T1000 (cell line): ENCODE measurements around the gene COX6A1.

Source experiments
- DNase-seq: peaks from one replicate; lab custom pipeline; 2025; ENCODE audit warnings: mixed read lengths; lab: John Stamatoyannopoulos, UW

Gene COX6A1

GRCh38 chr12:120437735-120438494, at the start of gene COX6A1:
TSS of gene COX6A1 (plus strand) at chr12:120438113. CDS start at chr12:120438127, 14 bp downstream.
- DNase-seq = peak; percentile 89

- DNase-seq = no peak
Measured at GRCh38 chr12:120388691-120389481, 49.0 kb upstream of the COX6A1 start.

- DNase-seq = no peak
Measured at GRCh38 chr12:120390540-120391120, 47.3 kb upstream of the COX6A1 start.

GRCh38 chr12:120394483-120395367, 43.2 kb upstream of the COX6A1 start:
- no peak for DNase-seq

GRCh38 chr12:120397824-120398540, 39.9 kb upstream of the COX6A1 start:
- DNase-seq = no peak

GRCh38 chr12:120399531-120399930, 38.4 kb upstream of the COX6A1 start:
- no peak for DNase-seq

- DNase-seq = no peak
Measured at GRCh38 chr12:120402217-120402616, 35.7 kb upstream of the COX6A1 start.

GRCh38 chr12:120403869-120404268, 34.0 kb upstream of the COX6A1 start:
- no peak for DNase-seq

GRCh38 chr12:120404271-120404670, 33.6 kb upstream of the COX6A1 start:
- DNase-seq = no peak

- no peak for DNase-seq
Measured at GRCh38 chr12:120406069-120406468, 31.8 kb upstream of the COX6A1 start.

- no peak for DNase-seq
Measured at GRCh38 chr12:120406553-120406952, 31.4 kb upstream of the COX6A1 start.

GRCh38 chr12:120408771-120409170, 29.1 kb upstream of the COX6A1 start:
- DNase-seq = no peak

GRCh38 chr12:120412421-120412820, 25.5 kb upstream of the COX6A1 start:
- DNase-seq = no peak

GRCh38 chr12:120413901-120414695, 23.8 kb upstream of the COX6A1 start:
- no peak for DNase-seq

GRCh38 chr12:120416490-120417216, 21.3 kb upstream of the COX6A1 start:
- DNase-seq = no peak

- DNase-seq = no peak
Measured at GRCh38 chr12:120417917-120418580, 19.9 kb upstream of the COX6A1 start.

- no peak for DNase-seq
Measured at GRCh38 chr12:120421701-120422100, 16.2 kb upstream of the COX6A1 start.

GRCh38 chr12:120422892-120423456, 14.9 kb upstream of the COX6A1 start:
- DNase-seq = no peak

GRCh38 chr12:120425797-120426196, 12.1 kb upstream of the COX6A1 start:
- DNase-seq = no peak
